Measurements from ENCODE around the gene SLC30A2. TPM values are rescaled to one million over a fixed set of nuclear protein-coding genes. Genes with fewer than 3 reads are reported as not detected.

The SLC30A2 gene
- total RNA-seq, 1 donor from 2014 or later, result not detected

- Mint-ChIP-seq H3K36me3 (ENCODE audit: low read depth) (no peaks in the 10 kb centered on the region), H3K4me3 (no peak overlapping the region), H3K4me1 (no peaks in the 10 kb centered on the region), H3K9me3 (no peaks in the 10 kb centered on the region), H3K27me3 (ENCODE audit: low read depth) (peaks cover 4% of the 10 kb centered on the region), H3K27ac (ENCODE audit: unreplicated experiment) (peak overlapping the region; percentile 32)
- no peak for DNase-seq (ENCODE audit: low read depth, low spot score)
- no peak for TF ChIP-seq CTCF (conservative IDR thresholded peaks at IDR 0.05)
These were observed 14.0 kb upstream of the SLC30A2 start for GRCh38 chr1:26059906-26060305.

- Mint-ChIP-seq H3K9me3 (no peaks in the 10 kb centered on the region), H3K27me3 (ENCODE audit: low read depth) (peaks cover 10% of the 10 kb centered on the region), H3K36me3 (ENCODE audit: low read depth) (no peaks in the 10 kb centered on the region), H3K27ac (ENCODE audit: unreplicated experiment) (no peak overlapping the region), H3K4me3 (no peak overlapping the region), H3K4me1 (peaks cover 6% of the 10 kb centered on the region)
- no peak for TF ChIP-seq CTCF (conservative IDR thresholded peaks at IDR 0.05)
- DNase-seq (ENCODE audit: low read depth, low spot score), result no peak
These were observed 12.2 kb upstream of the SLC30A2 start for GRCh38 chr1:26058052-26058595.

GRCh38 chr1:26057189-26057588 lies 11.3 kb upstream of the SLC30A2 start:
- TF ChIP-seq CTCF (conservative IDR thresholded peaks at IDR 0.05), result no peak
- H3K4me1 Mint-ChIP-seq, result peaks cover 6% of the 10 kb centered on the region
- H3K27ac Mint-ChIP-seq (ENCODE audit: unreplicated experiment), result no peak overlapping the region
- no peaks in the 10 kb centered on the region for H3K36me3 Mint-ChIP-seq (ENCODE audit: low read depth)
- H3K27me3 Mint-ChIP-seq (ENCODE audit: low read depth), result peaks cover 10% of the 10 kb centered on the region
- DNase-seq (ENCODE audit: low read depth, low spot score), result no peak
- no peak overlapping the region for H3K4me3 Mint-ChIP-seq
- no peaks in the 10 kb centered on the region for H3K9me3 Mint-ChIP-seq

GRCh38 chr1:26055041-26055440 lies 9.1 kb upstream of the SLC30A2 start:
- H3K9me3 Mint-ChIP-seq, result no peaks in the 10 kb centered on the region
- H3K27ac Mint-ChIP-seq (ENCODE audit: unreplicated experiment), result no peak overlapping the region
- DNase-seq (ENCODE audit: low read depth, low spot score), result no peak
- H3K4me1 Mint-ChIP-seq, result peaks cover 6% of the 10 kb centered on the region
- peaks cover 22% of the 10 kb centered on the region for H3K27me3 Mint-ChIP-seq (ENCODE audit: low read depth)
- TF ChIP-seq CTCF (conservative IDR thresholded peaks at IDR 0.05), result no peak
- H3K36me3 Mint-ChIP-seq (ENCODE audit: low read depth), result no peaks in the 10 kb centered on the region
- no peak overlapping the region for H3K4me3 Mint-ChIP-seq

GRCh38 chr1:26053718-26054560 lies 8.0 kb upstream of the SLC30A2 start:
- no peaks in the 10 kb centered on the region for H3K9me3 Mint-ChIP-seq
- peaks cover 28% of the 10 kb centered on the region for H3K27me3 Mint-ChIP-seq (ENCODE audit: low read depth)

More at GRCh38 chr1:26053718-26054560, 8.0 kb upstream of the SLC30A2 start:
- no peak for DNase-seq (ENCODE audit: low read depth, low spot score)
- H3K4me1 Mint-ChIP-seq, result peaks cover 6% of the 10 kb centered on the region
- no peaks in the 10 kb centered on the region for H3K36me3 Mint-ChIP-seq (ENCODE audit: low read depth)
- no peak overlapping the region for H3K27ac Mint-ChIP-seq (ENCODE audit: unreplicated experiment)
- TF ChIP-seq CTCF (conservative IDR thresholded peaks at IDR 0.05), result no peak
- no peak overlapping the region for H3K4me3 Mint-ChIP-seq
